ENCODE data around the gene EFCAB6.

The EFCAB6 gene

GRCh38 chr22:43722444-43722843 lies 89.7 kb downstream of the EFCAB6 start:
- Histone ChIP-seq H3K9me3 (replicated peaks in 1 of 2; ENCODE audit: control insufficient read depth in 2 of 2, insufficient read depth in 1 of 2, low read depth in 1 of 2, low read length in 2 of 2) (no peaks in the 10 kb centered on the region), H3K4me1 (ENCODE audit: control insufficient read depth in 2 of 2, insufficient read depth in 1 of 2, low read depth in 1 of 2, low read length in 2 of 2) (no peaks in the 10 kb centered on the region), H3K18ac (ENCODE audit: low read length) (no peak overlapping the region), H2AFZ (ENCODE audit: low read length) (no peak overlapping the region), H3K4me2 (ENCODE audit: insufficient read depth, low read length, poor library complexity, severe bottlenecking) (no peak overlapping the region), H2BK12ac (ENCODE audit: low read length) (no peak overlapping the region), H3K36me3 (replicated peaks in 1 of 2; ENCODE audit: control insufficient read depth in 2 of 2, insufficient read depth in 2 of 2, low read length in 2 of 2) (no peaks in the 10 kb centered on the region), H3K4me3 (ENCODE audit: low read length in 2 of 2) (no peak overlapping the region), H3K14ac (ENCODE audit: low read length) (no peak overlapping the region), H3K9ac (ENCODE audit: low read depth, low read length, poor library complexity) (no peak overlapping the region), H2BK5ac (ENCODE audit: low read length) (no peak overlapping the region), H3K27me3 (ENCODE audit: control insufficient read depth in 3 of 3, insufficient read depth in 3 of 3, low read depth in 1 of 3, low read length in 3 of 3) (no peaks in the 10 kb centered on the region), H4K91ac (ENCODE audit: low read depth, low read length, poor library complexity) (no peak overlapping the region), H2BK120ac (ENCODE audit: low read depth, low read length) (no peak overlapping the region), H3K23ac (ENCODE audit: low read depth, low read length, poor library complexity) (no peak overlapping the region), H4K8ac (ENCODE audit: low read depth, low read length) (no peak overlapping the region), H2AK5ac (ENCODE audit: low read depth, low read length) (no peak overlapping the region), H3K27ac (replicated peaks; ENCODE audit: low read length) (no peak overlapping the region), H3K79me1 (ENCODE audit: low read depth, low read length) (no peaks in the 10 kb centered on the region), H2BK15ac (ENCODE audit: low read length) (no peak overlapping the region), H3K4ac (ENCODE audit: low read length) (no peak overlapping the region)
- DNase-seq (ENCODE audit: low spot score) = no peak
- WGBS, 2 donors (ENCODE audit: extremely low coverage in 2 of 2, insufficient read length in 2 of 2, insufficient replicate concordance in 1 of 2) = no CpG with 5 or more reads among the region's 5 CpGs

DNA sequence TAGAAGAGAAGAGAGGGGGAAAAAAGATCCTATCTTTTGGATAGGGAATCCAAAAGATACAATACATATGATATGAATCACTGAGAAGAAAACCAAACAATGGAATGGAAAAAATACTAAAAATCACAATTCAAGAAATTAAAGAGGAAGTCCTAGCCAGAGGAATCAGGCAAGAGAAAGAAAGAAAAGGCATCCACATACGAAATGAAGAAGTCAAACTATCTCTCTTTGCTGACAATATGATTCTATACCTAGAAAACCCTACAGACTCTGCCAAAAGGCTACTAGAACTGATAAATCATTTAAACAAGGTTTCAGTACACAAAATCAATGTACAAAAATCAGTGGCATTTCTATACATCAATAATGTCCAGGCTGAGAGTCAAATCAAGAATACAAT lies 91.4 kb downstream of the EFCAB6 start:
- no peak for DNase-seq (ENCODE audit: low spot score)
- Histone ChIP-seq H3K4me3 (ENCODE audit: low read length in 2 of 2) (no peak overlapping the region), H2BK15ac (ENCODE audit: low read length) (no peak overlapping the region), H3K27me3 (ENCODE audit: control insufficient read depth in 3 of 3, insufficient read depth in 3 of 3, low read depth in 1 of 3, low read length in 3 of 3) (no peaks in the 10 kb centered on the region), H4K8ac (ENCODE audit: low read depth, low read length) (no peak overlapping the region), H2AFZ (ENCODE audit: low read length) (no peak overlapping the region), H3K9me3 (replicated peaks in 1 of 2; ENCODE audit: control insufficient read depth in 2 of 2, insufficient read depth in 1 of 2, low read depth in 1 of 2, low read length in 2 of 2) (no peaks in the 10 kb centered on the region), H2BK5ac (ENCODE audit: low read length) (no peak overlapping the region), H3K27ac (replicated peaks; ENCODE audit: low read length) (no peak overlapping the region), H2AK5ac (ENCODE audit: low read depth, low read length) (no peak overlapping the region), H3K4ac (ENCODE audit: low read length) (no peak overlapping the region), H2BK120ac (ENCODE audit: low read depth, low read length) (no peak overlapping the region), H3K79me1 (ENCODE audit: low read depth, low read length) (no peaks in the 10 kb centered on the region), H3K4me2 (ENCODE audit: insufficient read depth, low read length, poor library complexity, severe bottlenecking) (no peak overlapping the region), H3K23ac (ENCODE audit: low read depth, low read length, poor library complexity) (no peak overlapping the region), H3K14ac (ENCODE audit: low read length) (no peak overlapping the region), H3K36me3 (replicated peaks in 1 of 2; ENCODE audit: control insufficient read depth in 2 of 2, insufficient read depth in 2 of 2, low read length in 2 of 2) (no peaks in the 10 kb centered on the region), H3K4me1 (ENCODE audit: control insufficient read depth in 2 of 2, insufficient read depth in 1 of 2, low read depth in 1 of 2, low read length in 2 of 2) (no peaks in the 10 kb centered on the region), H4K91ac (ENCODE audit: low read depth, low read length, poor library complexity) (no peak overlapping the region), H2BK12ac (ENCODE audit: low read length) (no peak overlapping the region), H3K18ac (ENCODE audit: low read length) (no peak overlapping the region), H3K9ac (ENCODE audit: low read depth, low read length, poor library complexity) (no peak overlapping the region)
- WGBS, 2 donors (ENCODE audit: extremely low coverage in 2 of 2, insufficient read length in 2 of 2, insufficient replicate concordance in 1 of 2) = no CpG with 5 or more reads among the region's 1 CpG

DNA sequence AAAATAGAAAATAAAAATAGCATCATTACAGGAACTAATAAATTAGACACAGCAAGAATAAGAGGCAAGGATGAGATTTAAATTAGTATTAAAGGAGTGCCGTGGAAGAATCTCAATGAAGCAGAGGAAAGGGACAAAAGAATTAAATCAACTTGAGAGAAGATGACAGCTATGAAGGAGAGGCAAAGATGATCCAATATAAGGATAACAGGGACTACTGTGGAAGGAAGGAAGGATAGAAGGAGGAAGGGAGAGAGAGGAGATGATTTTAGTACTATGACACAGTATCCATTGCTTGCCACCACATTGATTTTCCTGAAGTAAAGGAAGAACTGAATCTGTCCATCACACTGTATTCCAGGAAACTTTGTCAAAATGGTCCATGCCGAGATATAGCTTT lies 98.0 kb downstream of the EFCAB6 start:
- Histone ChIP-seq H2AFZ (ENCODE audit: low read length) (no peak overlapping the region), H2BK120ac (ENCODE audit: low read depth, low read length) (no peak overlapping the region), H3K36me3 (replicated peaks in 1 of 2; ENCODE audit: control insufficient read depth in 2 of 2, insufficient read depth in 2 of 2, low read length in 2 of 2) (no peaks in the 10 kb centered on the region), H3K4ac (ENCODE audit: low read length) (no peak overlapping the region), H4K91ac (ENCODE audit: low read depth, low read length, poor library complexity) (no peak overlapping the region), H3K9ac (ENCODE audit: low read depth, low read length, poor library complexity) (no peak overlapping the region), H4K8ac (ENCODE audit: low read depth, low read length) (no peak overlapping the region), H3K4me3 (ENCODE audit: low read length in 2 of 2) (no peak overlapping the region), H3K4me1 (ENCODE audit: control insufficient read depth in 2 of 2, insufficient read depth in 1 of 2, low read depth in 1 of 2, low read length in 2 of 2) (no peaks in the 10 kb centered on the region), H3K27ac (replicated peaks; ENCODE audit: low read length) (no peak overlapping the region), H2AK5ac (ENCODE audit: low read depth, low read length) (no peak overlapping the region), H2BK15ac (ENCODE audit: low read length) (no peak overlapping the region), H3K79me1 (ENCODE audit: low read depth, low read length) (no peaks in the 10 kb centered on the region), H3K23ac (ENCODE audit: low read depth, low read length, poor library complexity) (no peak overlapping the region), H2BK12ac (ENCODE audit: low read length) (no peak overlapping the region), H3K18ac (ENCODE audit: low read length) (no peak overlapping the region), H3K14ac (ENCODE audit: low read length) (no peak overlapping the region), H3K9me3 (replicated peaks in 1 of 2; ENCODE audit: control insufficient read depth in 2 of 2, insufficient read depth in 1 of 2, low read depth in 1 of 2, low read length in 2 of 2) (peaks cover 0 to 2% of the 10 kb centered on the region in 2 donors), H3K27me3 (ENCODE audit: control insufficient read depth in 3 of 3, insufficient read depth in 3 of 3, low read depth in 1 of 3, low read length in 3 of 3) (no peaks in the 10 kb centered on the region), H2BK5ac (ENCODE audit: low read length) (no peak overlapping the region), H3K4me2 (ENCODE audit: insufficient read depth, low read length, poor library complexity, severe bottlenecking) (no peak overlapping the region)
- WGBS, 2 donors (ENCODE audit: extremely low coverage in 2 of 2, insufficient read length in 2 of 2, insufficient replicate concordance in 1 of 2) = no CpG with 5 or more reads among the region's 2 CpGs
- no peak for DNase-seq (ENCODE audit: low spot score)

DNA sequence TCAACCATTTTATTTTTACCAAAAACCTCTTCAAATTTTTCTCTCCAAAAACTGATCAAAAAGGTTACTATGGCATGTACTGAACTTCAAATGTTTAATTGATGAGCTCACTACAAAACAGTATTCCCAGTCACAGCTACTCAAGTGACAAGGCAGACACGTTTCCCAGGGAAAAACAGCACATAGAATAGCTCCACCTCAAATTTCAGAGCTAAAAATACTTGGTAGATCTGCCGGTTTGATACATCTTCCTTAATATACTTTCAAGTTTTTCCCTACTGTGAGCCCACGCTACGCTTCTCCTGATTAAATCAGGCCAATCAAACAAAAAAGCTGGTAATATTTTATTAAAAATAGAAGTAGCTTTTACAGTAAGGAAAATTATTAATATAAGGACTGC lies 100.4 kb downstream of the EFCAB6 start:
- no peak overlapping the region for H3K23ac ChIP-seq (ENCODE audit: low read depth, low read length, poor library complexity)
- H3K4me3 ChIP-seq (ENCODE audit: low read length in 2 of 2) = no peak overlapping the region
- H3K27ac ChIP-seq (replicated peaks; ENCODE audit: low read length) = no peak overlapping the region
- H2AK5ac ChIP-seq (ENCODE audit: low read depth, low read length) = no peak overlapping the region
- H3K14ac ChIP-seq (ENCODE audit: low read length) = no peak overlapping the region
- no peak for DNase-seq (ENCODE audit: low spot score)
- no peaks in the 10 kb centered on the region for H3K36me3 ChIP-seq (replicated peaks in 1 of 2; ENCODE audit: control insufficient read depth in 2 of 2, insufficient read depth in 2 of 2, low read length in 2 of 2)
- H3K27me3 ChIP-seq (ENCODE audit: control insufficient read depth in 3 of 3, insufficient read depth in 3 of 3, low read depth in 1 of 3, low read length in 3 of 3) = no peaks in the 10 kb centered on the region
- H3K79me1 ChIP-seq (ENCODE audit: low read depth, low read length) = no peaks in the 10 kb centered on the region
- H3K18ac ChIP-seq (ENCODE audit: low read length) = no peak overlapping the region
- no peak overlapping the region for H3K4me2 ChIP-seq (ENCODE audit: insufficient read depth, low read length, poor library complexity, severe bottlenecking)
- no peak overlapping the region for H3K4ac ChIP-seq (ENCODE audit: low read length)
- no peak overlapping the region for H2BK120ac ChIP-seq (ENCODE audit: low read depth, low read length)
- H4K8ac ChIP-seq (ENCODE audit: low read depth, low read length) = no peak overlapping the region
- peaks cover 0 to 2% of the 10 kb centered on the region in 2 donors for H3K9me3 ChIP-seq (replicated peaks in 1 of 2; ENCODE audit: control insufficient read depth in 2 of 2, insufficient read depth in 1 of 2, low read depth in 1 of 2, low read length in 2 of 2)
- H2BK15ac ChIP-seq (ENCODE audit: low read length) = no peak overlapping the region
- no CpG with 5 or more reads among the region's 4 CpGs for WGBS, 2 donors (ENCODE audit: extremely low coverage in 2 of 2, insufficient read length in 2 of 2, insufficient replicate concordance in 1 of 2)
- H4K91ac ChIP-seq (ENCODE audit: low read depth, low read length, poor library complexity) = no peak overlapping the region
- H3K9ac ChIP-seq (ENCODE audit: low read depth, low read length, poor library complexity) = no peak overlapping the region
- no peak overlapping the region for H2BK12ac ChIP-seq (ENCODE audit: low read length)
- no peak overlapping the region for H2BK5ac ChIP-seq (ENCODE audit: low read length)
- H3K4me1 ChIP-seq (ENCODE audit: control insufficient read depth in 2 of 2, insufficient read depth in 1 of 2, low read depth in 1 of 2, low read length in 2 of 2) = no peaks in the 10 kb centered on the region
- H2AFZ ChIP-seq (ENCODE audit: low read length) = no peak overlapping the region

Data from neuronal stem cell (in vitro differentiated cells).